Stomach (tissue), 9 donors: ENCODE data around the gene GPC6. TPM values are rescaled to one million over a fixed set of nuclear protein-coding genes. Genes with fewer than 3 reads are reported as not detected.

Experiments
- DNase-seq, 2 donors: peaks; one replicate each; pipeline versions ENCODE4 v3.0.0 to v3.0.0-alpha.2; 2013 to 2019
- H3K27ac ChIP-seq, 5 donors: fragments of 200-600 bp in 4 of 5; sonication (generic) in 4 of 5; one replicate each; pipeline ENCODE4 v1.5.1; 2013 to 2019; ENCODE audit warnings: mild to moderate bottlenecking in 1 of 5, moderate library complexity in 1 of 5
- H3K27me3 ChIP-seq, 3 donors: fragments of 200-600 bp; sonication (generic); one replicate each; pipeline ENCODE4 v1.5.1; 2017 to 2019; ENCODE audit warnings: mixed run types in 1 of 3
- H3K36me3 ChIP-seq, 4 donors: fragments of 200-600 bp; sonication (generic); 1 replicate in 3 of 4; 2 replicates in 1 of 4; pipeline ENCODE4 v1.5.1; 2016 to 2019
- H3K4me1 ChIP-seq, 4 donors: fragments of 200-600 bp; sonication (generic); one replicate each; pipeline ENCODE4 v1.5.1; 2016 to 2019
- H3K4me3 ChIP-seq, 4 donors: fragments of 200-600 bp; sonication (generic) in 3 of 4; one replicate each; pipeline ENCODE4 v1.5.1; 2016 to 2019; ENCODE audit warnings: mild to moderate bottlenecking in 1 of 4
- H3K9me3 ChIP-seq, 4 donors: fragments of 200-600 bp; sonication (generic); one replicate each; pipeline ENCODE4 v1.5.1; 2016 to 2019
- CTCF ChIP-seq, 7 experiments: fragments of 450-650 bp in 4 of 7; fragments of 200-600 bp in 3 of 7; sonication (generic) in 3 of 7; IDR thresholded peaks; one replicate each; pipeline ENCODE4 v1.5.1; 2016 to 2019; ENCODE audit warnings: antibody characterized with exemption in 7 of 7, control low read depth in 2 of 7, mild to moderate bottlenecking in 1 of 7
- EP300 ChIP-seq: sonication (generic); formaldehyde crosslinking; IDR thresholded peaks from one replicate; pipeline ENCODE4 v1.6.1; 2017; ENCODE audit warnings: antibody characterized with exemption
- POLR2A ChIP-seq, 4 donors: fragments of 450-650 bp; IDR thresholded peaks; one replicate each; pipeline ENCODE4 v1.6.1; 2016; ENCODE audit warnings: antibody characterized with exemption in 4 of 4, control low read depth in 2 of 4, mild to moderate bottlenecking in 1 of 4, moderate library complexity in 1 of 4
- POLR2AphosphoS5 ChIP-seq, 3 donors: sonication (generic); formaldehyde crosslinking; IDR thresholded peaks; one replicate each; pipeline ENCODE4 v1.6.1; 2016; ENCODE audit warnings: antibody characterized with exemption in 3 of 3
- WGBS, 5 donors: extraction: QIAGEN DNeasy Blood & Tissue Kit in 3 of 5; methylation state at CpG; one replicate each; pipeline versions ENCODE4 v1.1.5 to v1.1.7; 2013 to 2018; 5-methylcytosine and 5-hydroxymethylcytosine counted together
- intact Hi-C: fragments of 100-400 bp; cut with DNase I; formaldehyde crosslinking; loops from one replicate; pipeline ENCODE4 v1.15.1; 2023; ENCODE audit warnings: low total_unique reads
- polyA plus RNA-seq, 3 donors: library from polyadenylated mRNA; stranded (reverse); fragments of 200-250 nt; gene quantifications; one replicate each; pipeline ENCODE4 v1.2.3, GENCODE V29; 2013
- total RNA-seq, 5 donors: library from RNA; depleted of rRNA; stranded (reverse); fragments of >200 nt; gene quantifications; one replicate each; pipeline versions ENCODE4 v1.1.0 to v1.2.3, GENCODE V29; 2014 to 2016
- donor health status: healthy with polysubstance abuse.
- donor health status: Bipolar disorder and iron deficiency.
- donor health status: healthy.

Gene GPC6
- total and polyA plus RNA-seq, 8 donors = 0.70 to 52.7 (median 5.6) TPM

GRCh38 chr13:93927431-93927830, 700.8 kb downstream of the GPC6 start:
- Histone ChIP-seq H3K9me3 (no peaks in the 10 kb centered on the region), H3K27ac (no peak overlapping the region), H3K27me3 (no peaks in the 10 kb centered on the region), H3K36me3 (no peaks in the 10 kb centered on the region), H3K4me1 (no peaks in the 10 kb centered on the region), H3K4me3 (no peak overlapping the region)
- TF ChIP-seq EP300 (no peak), POLR2A (IDR thresholded peaks at IDR 0.05) (no peak), POLR2AphosphoS5 (IDR thresholded peaks at IDR 0.05) (no peak), CTCF (IDR thresholded peaks at IDR 0.05) (no peak)
- 29 to 54% (median 34%) methylated on average over 1 of the region's 1 CpG for WGBS, 5 donors
- DNase-seq = no peak
- intact Hi-C loops = no loop called here

DNA sequence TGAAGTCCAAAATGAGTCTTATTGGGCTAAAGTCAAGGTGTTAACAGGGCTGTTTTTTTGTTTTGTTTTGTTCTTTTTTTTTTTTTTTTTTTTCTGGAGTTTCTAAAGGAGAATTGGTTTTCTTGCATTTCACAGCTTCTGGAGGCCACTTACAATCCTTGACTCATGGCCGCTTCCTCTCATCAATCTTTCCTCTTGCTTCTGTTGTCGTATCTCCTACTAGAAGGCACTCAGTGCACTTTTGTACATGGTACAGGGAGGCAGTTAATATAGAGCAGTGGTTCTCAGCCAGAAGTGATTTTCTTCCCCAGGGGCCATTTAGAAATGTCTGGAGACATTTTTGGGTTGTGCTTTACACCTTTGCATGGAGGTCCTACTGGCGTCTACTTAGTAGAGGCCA, 706.3 kb downstream of the GPC6 start:
- TF ChIP-seq POLR2A (IDR thresholded peaks at IDR 0.05) = no peak
- no peak for TF ChIP-seq EP300
- no peak for TF ChIP-seq CTCF (IDR thresholded peaks at IDR 0.05)
- no peak for TF ChIP-seq POLR2AphosphoS5 (IDR thresholded peaks at IDR 0.05)
- no peak for DNase-seq
- Histone ChIP-seq H3K27me3 (no peaks in the 10 kb centered on the region), H3K27ac (no peak overlapping the region), H3K4me1 (no peaks in the 10 kb centered on the region), H3K36me3 (no peaks in the 10 kb centered on the region), H3K4me3 (no peak overlapping the region), H3K9me3 (no peaks in the 10 kb centered on the region)
- 86 to 94% (median 91%) methylated on average over 3 of the region's 3 CpGs for WGBS, 5 donors
- intact Hi-C loops = no loop called here

DNA sequence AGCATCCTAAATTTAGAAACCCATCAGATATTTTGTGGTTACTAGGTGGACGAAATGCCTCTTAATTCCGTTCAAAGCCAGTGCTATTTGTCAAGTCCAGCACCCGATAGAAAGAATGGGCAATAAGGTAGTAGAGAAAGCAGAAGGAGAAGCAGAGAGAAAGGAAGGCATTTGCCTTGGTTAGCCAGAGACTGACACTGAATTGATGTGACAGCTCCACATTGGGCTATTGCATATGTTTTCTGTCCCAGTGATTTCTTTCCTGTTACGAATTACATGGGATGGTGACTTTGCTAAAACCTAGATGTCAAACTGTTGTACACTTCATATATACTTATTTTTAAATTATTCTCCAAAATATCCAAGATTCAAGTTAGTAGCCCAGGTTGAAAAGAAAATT, 710.3 kb downstream of the GPC6 start:
- no peak for TF ChIP-seq CTCF (IDR thresholded peaks at IDR 0.05)
- TF ChIP-seq POLR2A (IDR thresholded peaks at IDR 0.05) = no peak
- TF ChIP-seq EP300 = no peak
- no peak for TF ChIP-seq POLR2AphosphoS5 (IDR thresholded peaks at IDR 0.05)
- intact Hi-C loops = no loop called here
- no peak for DNase-seq
- 74 to 89% (median 79%) methylated on average over 4 of the region's 4 CpGs for WGBS, 5 donors
- H3K36me3 ChIP-seq = no peaks in the 10 kb centered on the region
- no peak overlapping the region for H3K27ac ChIP-seq
- no peak overlapping the region for H3K4me3 ChIP-seq
- H3K4me1 ChIP-seq = no peaks in the 10 kb centered on the region
- H3K9me3 ChIP-seq = no peaks in the 10 kb centered on the region
- H3K27me3 ChIP-seq = no peaks in the 10 kb centered on the region

GRCh38 chr13:93941444-93941843, 714.8 kb downstream of the GPC6 start:
- no peak for DNase-seq
- H3K4me1 ChIP-seq = no peaks in the 10 kb centered on the region
- H3K27me3 ChIP-seq = no peaks in the 10 kb centered on the region
- WGBS, 5 donors = 23 to 42% (median 35%) methylated on average over 2 of the region's 2 CpGs
- H3K36me3 ChIP-seq = no peaks in the 10 kb centered on the region
- no peak overlapping the region for H3K4me3 ChIP-seq
- TF ChIP-seq EP300 (no peak), POLR2A (IDR thresholded peaks at IDR 0.05) (no peak), CTCF (IDR thresholded peaks at IDR 0.05) (no peak), POLR2AphosphoS5 (IDR thresholded peaks at IDR 0.05) (no peak)
- H3K27ac ChIP-seq = no peak overlapping the region
- H3K9me3 ChIP-seq = no peaks in the 10 kb centered on the region
- intact Hi-C loops = no loop called here
